GM19351 (cell line): ENCODE measurements around the gene CEP131.

Experiments
- ATAC-seq: cut with Tn5 transposase; IDR thresholded peaks from one replicate; pipeline ENCODE4 v1.9.1; 2021; ENCODE audit warnings: mild to moderate bottlenecking, moderate library complexity; ENCODE audit not compliant: unreplicated experiment

CEP131 gene

GRCh38 chr17:81222906-81223761, at the start of gene CEP131:
Gene CEP131 (minus strand): TSS chr17:81222965. CDS start chr17:81220056, 2,909 bp downstream.
- ATAC-seq: peak; percentile 95

GRCh38 chr17:81271226-81271625, 48.5 kb upstream of the CEP131 start:
- ATAC-seq: no peak

- ATAC-seq: no peak
Measured at GRCh38 chr17:81270279-81270678, 47.5 kb upstream of the CEP131 start.

GRCh38 chr17:81267390-81268067, 44.8 kb upstream of the CEP131 start:
- no peak for ATAC-seq

GRCh38 chr17:81265576-81265975, 42.8 kb upstream of the CEP131 start:
- ATAC-seq: no peak

GRCh38 chr17:81264640-81265039, 41.9 kb upstream of the CEP131 start:
- ATAC-seq: no peak

GRCh38 chr17:81263371-81264181, 40.8 kb upstream of the CEP131 start:
- ATAC-seq: no peak

- ATAC-seq: no peak
Measured at GRCh38 chr17:81261582-81262336, 39.0 kb upstream of the CEP131 start.

- ATAC-seq: no peak
Measured at GRCh38 chr17:81261096-81261495, 38.3 kb upstream of the CEP131 start.

GRCh38 chr17:81260641-81261040, 37.9 kb upstream of the CEP131 start:
- no peak for ATAC-seq

GRCh38 chr17:81260171-81260570, 37.4 kb upstream of the CEP131 start:
- ATAC-seq: no peak

- no peak for ATAC-seq
Measured at GRCh38 chr17:81259058-81259605, 36.4 kb upstream of the CEP131 start.

- no peak for ATAC-seq
Measured at GRCh38 chr17:81258292-81258691, 35.5 kb upstream of the CEP131 start.

GRCh38 chr17:81257533-81257932, 34.8 kb upstream of the CEP131 start:
- no peak for ATAC-seq

GRCh38 chr17:81256616-81257015, 33.9 kb upstream of the CEP131 start:
- ATAC-seq: no peak

GRCh38 chr17:81254955-81255717, 32.4 kb upstream of the CEP131 start:
- ATAC-seq: no peak

- ATAC-seq: no peak
Measured at GRCh38 chr17:81253358-81254131, 30.8 kb upstream of the CEP131 start.

GRCh38 chr17:81252987-81253329, 30.2 kb upstream of the CEP131 start:
- ATAC-seq: no peak
